ENCODE results near the gene GGCX. TPM values are rescaled to one million over a fixed set of nuclear protein-coding genes. Genes with fewer than 3 reads are reported as not detected.
A peak's percentile ranks its signal among the peaks of the same experiment; 100 is the strongest.

GGCX gene
- total and polyA plus RNA-seq, 2 of the 13 experiments (the other 11 are each of a cell fraction or from before 2014, with no cell fraction given) = 72.5 to 103 TPM

DNA sequence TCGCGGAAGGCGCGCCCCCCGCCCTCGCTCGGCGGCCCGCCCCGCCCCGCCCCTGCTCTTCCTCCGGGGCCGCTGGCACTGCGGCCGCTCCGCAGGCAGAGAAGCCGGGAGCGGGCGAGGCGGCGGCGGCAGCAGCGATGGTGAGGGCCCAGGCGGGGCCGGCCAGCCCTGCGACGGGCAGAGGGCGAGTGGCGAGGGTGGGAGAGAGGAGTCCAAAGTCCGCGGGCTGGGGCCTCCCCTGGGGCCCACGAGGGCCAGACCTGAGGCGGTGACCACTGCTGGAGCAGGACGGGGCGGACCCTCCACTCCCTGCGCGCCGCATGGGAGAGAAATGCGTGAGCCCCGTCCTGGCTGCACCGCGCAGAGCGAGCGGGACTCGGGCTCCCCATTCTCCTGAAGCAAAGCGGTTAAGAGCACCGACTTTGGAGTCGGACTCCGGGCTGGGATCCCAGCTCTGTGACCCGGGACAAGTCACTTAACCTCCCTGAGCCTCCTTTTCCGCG lies 23.1 kb upstream of the GGCX start, which contains the start of gene VAMP5 (continued):
- TF ChIP-seq, protein P1, sequence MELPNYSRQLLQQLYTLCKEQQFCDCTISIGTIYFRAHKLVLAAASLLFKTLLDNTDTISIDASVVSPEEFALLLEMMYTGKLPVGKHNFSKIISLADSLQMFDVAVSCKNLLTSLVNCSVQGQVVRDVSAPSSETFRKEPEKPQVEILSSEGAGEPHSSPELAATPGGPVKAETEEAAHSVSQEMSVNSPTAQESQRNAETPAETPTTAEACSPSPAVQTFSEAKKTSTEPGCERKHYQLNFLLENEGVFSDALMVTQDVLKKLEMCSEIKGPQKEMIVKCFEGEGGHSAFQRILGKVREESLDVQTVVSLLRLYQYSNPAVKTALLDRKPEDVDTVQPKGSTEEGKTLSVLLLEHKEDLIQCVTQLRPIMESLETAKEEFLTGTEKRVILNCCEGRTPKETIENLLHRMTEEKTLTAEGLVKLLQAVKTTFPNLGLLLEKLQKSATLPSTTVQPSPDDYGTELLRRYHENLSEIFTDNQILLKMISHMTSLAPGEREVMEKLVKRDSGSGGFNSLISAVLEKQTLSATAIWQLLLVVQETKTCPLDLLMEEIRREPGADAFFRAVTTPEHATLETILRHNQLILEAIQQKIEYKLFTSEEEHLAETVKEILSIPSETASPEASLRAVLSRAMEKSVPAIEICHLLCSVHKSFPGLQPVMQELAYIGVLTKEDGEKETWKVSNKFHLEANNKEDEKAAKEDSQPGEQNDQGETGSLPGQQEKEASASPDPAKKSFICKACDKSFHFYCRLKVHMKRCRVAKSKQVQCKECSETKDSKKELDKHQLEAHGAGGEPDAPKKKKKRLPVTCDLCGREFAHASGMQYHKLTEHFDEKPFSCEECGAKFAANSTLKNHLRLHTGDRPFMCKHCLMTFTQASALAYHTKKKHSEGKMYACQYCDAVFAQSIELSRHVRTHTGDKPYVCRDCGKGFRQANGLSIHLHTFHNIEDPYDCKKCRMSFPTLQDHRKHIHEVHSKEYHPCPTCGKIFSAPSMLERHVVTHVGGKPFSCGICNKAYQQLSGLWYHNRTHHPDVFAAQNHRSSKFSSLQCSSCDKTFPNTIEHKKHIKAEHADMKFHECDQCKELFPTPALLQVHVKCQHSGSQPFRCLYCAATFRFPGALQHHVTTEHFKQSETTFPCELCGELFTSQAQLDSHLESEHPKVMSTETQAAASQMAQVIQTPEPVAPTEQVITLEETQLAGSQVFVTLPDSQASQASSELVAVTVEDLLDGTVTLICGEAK (IDR thresholded peaks at IDR 0.05) = no peak
- TF ChIP-seq, protein P1 (CRISPR knock-in tag; IDR thresholded peaks at IDR 0.05) = peak; percentile 63
- TF ChIP-seq ZNF530 (CRISPR knock-in tag; IDR thresholded peaks at IDR 0.05; ENCODE audit: low read depth) (no peak), ZNF143 (CRISPR knock-in tag; IDR thresholded peaks at IDR 0.05) (no peak; the same call in 1 of the 2 replicates), KAT7 (CRISPR knock-in tag; IDR thresholded peaks at IDR 0.05; ENCODE audit: borderline replicate concordance) (peak; percentile 99), HNF4A (CRISPR knock-in tag; IDR thresholded peaks at IDR 0.05) (peak; percentile 99), ZSCAN31 (CRISPR knock-in tag; IDR thresholded peaks at IDR 0.05; ENCODE audit: low read depth) (peak; percentile 85), GZF1 (CRISPR knock-in tag; IDR thresholded peaks at IDR 0.05) (peak; percentile 92; the same call in 1 of the 2 replicates), TOE1 (CRISPR knock-in tag; IDR thresholded peaks at IDR 0.05) (peak; percentile 89; the same call in 1 of the 2 replicates), ZNF317 (CRISPR knock-in tag; IDR thresholded peaks at IDR 0.05) (peak; percentile 50; the same call in 1 of the 2 replicates), ZNF605 (CRISPR knock-in tag; IDR thresholded peaks at IDR 0.05) (no peak), ZFP62 (CRISPR knock-in tag; IDR thresholded peaks at IDR 0.05) (no peak), CC2D1A (CRISPR knock-in tag; IDR thresholded peaks at IDR 0.05) (no peak), ZNF816 (CRISPR knock-in tag; IDR thresholded peaks at IDR 0.05; ENCODE audit: borderline replicate concordance) (no peak; the same call in 1 of the 2 replicates), RNF2 (conservative IDR thresholded peaks at IDR 0.05; ENCODE audit: low read depth) (no peak; the same call in 1 of the 2 replicates), TCF7 (IDR thresholded peaks at IDR 0.05; ENCODE audit: low read depth) (no peak), NRL (CRISPR knock-in tag; IDR thresholded peaks at IDR 0.05; ENCODE audit: borderline replicate concordance) (0 out of 2 replicates have a peak, but pooled peaks have one; percentile 31)
- TF ChIP-seq, protein P2, sequence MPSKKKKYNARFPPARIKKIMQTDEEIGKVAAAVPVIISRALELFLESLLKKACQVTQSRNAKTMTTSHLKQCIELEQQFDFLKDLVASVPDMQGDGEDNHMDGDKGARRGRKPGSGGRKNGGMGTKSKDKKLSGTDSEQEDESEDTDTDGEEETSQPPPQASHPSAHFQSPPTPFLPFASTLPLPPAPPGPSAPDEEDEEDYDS (CRISPR knock-in tag; IDR thresholded peaks at IDR 0.05) = peak; percentile 54
- TF ChIP-seq, protein P3, sequence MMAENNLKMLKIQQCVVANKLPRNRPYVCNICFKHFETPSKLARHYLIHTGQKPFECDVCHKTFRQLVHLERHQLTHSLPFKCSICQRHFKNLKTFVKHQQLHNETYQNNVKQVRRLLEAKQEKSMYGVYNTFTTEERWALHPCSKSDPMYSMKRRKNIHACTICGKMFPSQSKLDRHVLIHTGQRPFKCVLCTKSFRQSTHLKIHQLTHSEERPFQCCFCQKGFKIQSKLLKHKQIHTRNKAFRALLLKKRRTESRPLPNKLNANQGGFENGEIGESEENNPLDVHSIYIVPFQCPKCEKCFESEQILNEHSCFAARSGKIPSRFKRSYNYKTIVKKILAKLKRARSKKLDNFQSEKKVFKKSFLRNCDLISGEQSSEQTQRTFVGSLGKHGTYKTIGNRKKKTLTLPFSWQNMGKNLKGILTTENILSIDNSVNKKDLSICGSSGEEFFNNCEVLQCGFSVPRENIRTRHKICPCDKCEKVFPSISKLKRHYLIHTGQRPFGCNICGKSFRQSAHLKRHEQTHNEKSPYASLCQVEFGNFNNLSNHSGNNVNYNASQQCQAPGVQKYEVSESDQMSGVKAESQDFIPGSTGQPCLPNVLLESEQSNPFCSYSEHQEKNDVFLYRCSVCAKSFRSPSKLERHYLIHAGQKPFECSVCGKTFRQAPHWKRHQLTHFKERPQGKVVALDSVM (CRISPR knock-in tag; IDR thresholded peaks at IDR 0.05) = peak; percentile 59

All from HepG2 (cell line).